Vagina (tissue), 2 donors: Measurements from ENCODE around the gene MTCL1. TPM values are rescaled to one million over a fixed set of nuclear protein-coding genes. Genes with fewer than 3 reads are reported as not detected.

ENCODE experiments used
- DNase-seq, 2 donors: peaks; one replicate each; pipeline ENCODE4 v3.0.0-alpha.2; 2017; ENCODE audit errors: extremely low spot score in 2 of 2
- H3K27ac ChIP-seq: fragments of 200-600 bp; sonication (generic); one replicate; pipeline ENCODE4 v1.5.1; 2019
- H3K27me3 ChIP-seq: fragments of 200-600 bp; sonication (generic); one replicate; pipeline ENCODE4 v1.5.1; 2019
- H3K36me3 ChIP-seq, 2 donors: fragments of 200-600 bp; sonication (generic); one replicate each; pipeline ENCODE4 v1.5.1; 2017 to 2019
- H3K4me1 ChIP-seq: fragments of 200-600 bp; sonication (generic); one replicate; pipeline ENCODE4 v1.5.1; 2019
- H3K4me3 ChIP-seq, 2 donors: fragments of 200-600 bp; sonication (generic); 1 replicate in 1 of 2; 2 replicates in 1 of 2; pipeline ENCODE4 v1.5.1; 2016 to 2019
- H3K9me3 ChIP-seq: fragments of 200-600 bp; sonication (generic); one replicate; pipeline ENCODE4 v1.5.1; 2019
- POLR2A ChIP-seq, 2 donors: fragments of 450-650 bp; IDR thresholded peaks; one replicate each; pipeline ENCODE4 v1.6.1; 2017; ENCODE audit warnings: antibody characterized with exemption in 2 of 2, mild to moderate bottlenecking in 2 of 2, moderate library complexity in 2 of 2
- POLR2AphosphoS5 ChIP-seq, 2 donors: sonication (generic); formaldehyde crosslinking; IDR thresholded peaks; one replicate each; pipeline ENCODE4 v1.9.0; 2017; ENCODE audit warnings: antibody characterized with exemption in 2 of 2, mild to moderate bottlenecking in 2 of 2, low read depth in 1 of 2; ENCODE audit not compliant: insufficient read depth in 1 of 2
- intact Hi-C: fragments of 100-400 bp; cut with DNase I; formaldehyde crosslinking; loops from one replicate; pipeline ENCODE4 v1.15.1; 2023
- total RNA-seq: library from RNA; depleted of rRNA; stranded (reverse); fragments of >200 nt; gene quantifications from one replicate; pipeline ENCODE4 v1.2.3, GENCODE V29; 2016
- TF ChIP-seq, protein P1 (sequence below), 3 experiments: fragments of 450-650 bp in 2 of 3; fragments of 200-600 bp in 1 of 3; sonication (generic) in 1 of 3; IDR thresholded peaks; one replicate each; pipeline ENCODE4 v1.5.1; 2017 to 2019; ENCODE audit warnings: antibody characterized with exemption in 3 of 3, mild to moderate bottlenecking in 2 of 3, moderate library complexity in 2 of 3

MTCL1 gene
- total RNA-seq, 1 donor from 2014 or later = 23.6 TPM

DNA sequence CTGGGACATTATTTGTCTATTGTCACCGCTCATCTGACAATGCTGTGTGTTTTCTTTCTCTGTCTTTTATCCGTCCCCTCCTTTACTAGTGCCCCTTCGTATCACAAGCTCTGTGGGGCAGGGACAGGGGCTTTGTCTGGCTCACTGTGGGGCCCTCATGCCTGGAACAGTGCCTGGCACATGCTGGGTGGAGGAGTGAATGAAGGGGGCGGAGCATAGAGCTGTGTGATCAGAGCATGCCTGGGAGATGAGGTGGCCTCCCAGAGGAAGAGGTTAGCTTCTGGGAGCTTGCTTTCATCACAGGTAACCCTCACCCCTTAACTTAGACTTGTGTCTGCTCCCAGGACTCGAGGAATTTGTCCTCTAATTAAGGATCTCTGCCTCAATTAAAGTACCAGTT is 16.4 kb downstream of the MTCL1 start:
- H3K27ac ChIP-seq = no peak overlapping the region
- intact Hi-C loops = no loop called here
- H3K9me3 ChIP-seq = no peaks in the 10 kb centered on the region
- H3K27me3 ChIP-seq = no peaks in the 10 kb centered on the region
- H3K4me1 ChIP-seq = no peaks in the 10 kb centered on the region
- peak in 1 of 2 donors; percentile 44 for DNase-seq
- H3K36me3 ChIP-seq = no peaks in the 10 kb centered on the region
- no peak overlapping the region for H3K4me3 ChIP-seq
- TF ChIP-seq, protein P1, sequence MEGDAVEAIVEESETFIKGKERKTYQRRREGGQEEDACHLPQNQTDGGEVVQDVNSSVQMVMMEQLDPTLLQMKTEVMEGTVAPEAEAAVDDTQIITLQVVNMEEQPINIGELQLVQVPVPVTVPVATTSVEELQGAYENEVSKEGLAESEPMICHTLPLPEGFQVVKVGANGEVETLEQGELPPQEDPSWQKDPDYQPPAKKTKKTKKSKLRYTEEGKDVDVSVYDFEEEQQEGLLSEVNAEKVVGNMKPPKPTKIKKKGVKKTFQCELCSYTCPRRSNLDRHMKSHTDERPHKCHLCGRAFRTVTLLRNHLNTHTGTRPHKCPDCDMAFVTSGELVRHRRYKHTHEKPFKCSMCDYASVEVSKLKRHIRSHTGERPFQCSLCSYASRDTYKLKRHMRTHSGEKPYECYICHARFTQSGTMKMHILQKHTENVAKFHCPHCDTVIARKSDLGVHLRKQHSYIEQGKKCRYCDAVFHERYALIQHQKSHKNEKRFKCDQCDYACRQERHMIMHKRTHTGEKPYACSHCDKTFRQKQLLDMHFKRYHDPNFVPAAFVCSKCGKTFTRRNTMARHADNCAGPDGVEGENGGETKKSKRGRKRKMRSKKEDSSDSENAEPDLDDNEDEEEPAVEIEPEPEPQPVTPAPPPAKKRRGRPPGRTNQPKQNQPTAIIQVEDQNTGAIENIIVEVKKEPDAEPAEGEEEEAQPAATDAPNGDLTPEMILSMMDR (IDR thresholded peaks at IDR 0.05) = no peak
- TF ChIP-seq POLR2A (IDR thresholded peaks at IDR 0.05) (no peak), POLR2AphosphoS5 (IDR thresholded peaks at IDR 0.05; ENCODE audit: insufficient read depth in 1 of 2, low read depth in 1 of 2) (no peak)

- H3K36me3 ChIP-seq = no peaks in the 10 kb centered on the region
- H3K27ac ChIP-seq = no peak overlapping the region
- no peak overlapping the region for H3K4me3 ChIP-seq
- no peaks in the 10 kb centered on the region for H3K27me3 ChIP-seq
- intact Hi-C loops = no loop called here
- H3K9me3 ChIP-seq = no peaks in the 10 kb centered on the region
- no peaks in the 10 kb centered on the region for H3K4me1 ChIP-seq
- peak in 1 of 2 donors; percentile 54 for DNase-seq
- TF ChIP-seq, protein P1 (IDR thresholded peaks at IDR 0.05) = no peak
- TF ChIP-seq POLR2A (IDR thresholded peaks at IDR 0.05) = no peak
- TF ChIP-seq POLR2AphosphoS5 (IDR thresholded peaks at IDR 0.05; ENCODE audit: insufficient read depth in 1 of 2, low read depth in 1 of 2) = no peak
Measured at GRCh38 chr18:8722946-8723820, 17.8 kb downstream of the MTCL1 start.

GRCh38 chr18:8724452-8724851 is 19.1 kb downstream of the MTCL1 start:
- Histone ChIP-seq H3K4me1 (no peaks in the 10 kb centered on the region), H3K4me3 (no peak overlapping the region), H3K9me3 (no peaks in the 10 kb centered on the region), H3K27me3 (no peaks in the 10 kb centered on the region), H3K27ac (no peak overlapping the region), H3K36me3 (no peaks in the 10 kb centered on the region)
- TF ChIP-seq POLR2A (IDR thresholded peaks at IDR 0.05) (no peak), POLR2AphosphoS5 (IDR thresholded peaks at IDR 0.05; ENCODE audit: insufficient read depth in 1 of 2, low read depth in 1 of 2) (no peak)
- TF ChIP-seq, protein P1 (IDR thresholded peaks at IDR 0.05) = no peak
- DNase-seq = peak in 1 of 2 donors; percentile 20
- intact Hi-C loops = no loop called here

- Histone ChIP-seq H3K4me3 (no peak overlapping the region), H3K27me3 (no peaks in the 10 kb centered on the region), H3K27ac (no peak overlapping the region), H3K9me3 (no peaks in the 10 kb centered on the region), H3K4me1 (peaks cover 5% of the 10 kb centered on the region), H3K36me3 (no peaks in the 10 kb centered on the region)
- intact Hi-C loops = no loop called here
- TF ChIP-seq POLR2A (IDR thresholded peaks at IDR 0.05) (no peak), POLR2AphosphoS5 (IDR thresholded peaks at IDR 0.05; ENCODE audit: insufficient read depth in 1 of 2, low read depth in 1 of 2) (no peak)
- TF ChIP-seq, protein P1 (IDR thresholded peaks at IDR 0.05) = no peak
- DNase-seq = peak in 1 of 2 donors; percentile 18
Measured at GRCh38 chr18:8726281-8726680, 20.9 kb downstream of the MTCL1 start.
